K562 (cell line): ENCODE data around the gene MCCD1. TPM values are rescaled to one million over a fixed set of nuclear protein-coding genes. Genes with fewer than 3 reads are reported as not detected.

ENCODE experiments used
- ATAC-seq: fragments of 200-7000 bp; cut with Tn5 transposase; 3 replicates; pipeline ENCODE4 v1.9.1; 2020; ENCODE audit warnings: moderate library complexity
- BruUV-seq: library from RNA; stranded (reverse); fragments of 400-500 nt; replicated peaks from 2 replicates; lab custom pipeline; 2021; lab: Mats Ljungman, UMichigan
- CTCF ChIA-PET: fragments of 300-600 bp; formaldehyde crosslinking; extraction: SDS; loops from one replicate; lab custom pipeline; 2021; ENCODE audit warnings: low intra/inter-chr PET ratio; lab: Yijun Ruan, JAX
- POLR2A ChIA-PET: fragments of 300-600, 350-650 bp; sonication (Branson Sonifier 250); formaldehyde crosslinking; extraction: SDS; loops from one replicate; lab custom pipeline; 2021; ENCODE audit warnings: antibody characterized with exemption, inconsistent platforms; lab: Yijun Ruan, JAX
- DNase-seq, 4 experiments: peaks; one replicate each; pipeline versions ENCODE4 v3.0.0 to v3.0.0-alpha.2; 2011 to 2018; ENCODE audit warnings: low spot score in 3 of 4, mixed read lengths in 3 of 4; ENCODE audit errors: extremely low read depth in 1 of 4
- FAIRE-seq: peaks from 2 replicates; lab custom pipeline; 2011; peaks lifted over from hg19 to GRCh38; lab: Jason Lieb, UNC
- H2AFZ ChIP-seq: 2 replicates; pipeline ENCODE4 v1.6.0; 2011; ENCODE audit warnings: low read depth, low read length, control low read depth, inconsistent platforms
- H3K27ac ChIP-seq: fragments of 200-600 bp; 3 replicates; pipeline ENCODE4 v1.8.0; 2011; ENCODE audit warnings: low read depth, mild to moderate bottlenecking, control low read depth, inconsistent platforms, low read length, moderate library complexity, mixed read lengths; ENCODE audit errors: extremely low read depth
- H3K27me3 ChIP-seq, 2 experiments: fragments of 300-600 bp in 1 of 2; 2 replicates in 1 of 2; 3 replicates in 1 of 2; pipeline versions ENCODE4 v1.6.0 to v1.8.0; 2011; ENCODE audit warnings: inconsistent platforms in 2 of 2, low read length in 2 of 2, mild to moderate bottlenecking in 1 of 2, mixed read lengths in 1 of 2, moderate library complexity in 1 of 2; ENCODE audit not compliant: control insufficient read depth in 2 of 2, insufficient read depth in 2 of 2
- H3K36me3 ChIP-seq: fragments of 300-600 bp; 3 replicates; pipeline ENCODE4 v1.8.0; 2011; ENCODE audit warnings: mild to moderate bottlenecking, low read length, inconsistent platforms; ENCODE audit not compliant: control insufficient read depth, insufficient read depth
- H3K4me1 ChIP-seq, 2 experiments: fragments of 200-600 bp in 1 of 2; replicated peaks in 1 of 2; 2 replicates in 1 of 2; 3 replicates in 1 of 2; pipeline versions ENCODE4 v1.5.1 to v1.8.0; 2011; ENCODE audit warnings: inconsistent platforms in 2 of 2, low read length in 2 of 2, mild to moderate bottlenecking in 1 of 2, mixed read lengths in 1 of 2, moderate library complexity in 1 of 2; ENCODE audit not compliant: control insufficient read depth in 2 of 2, insufficient read depth in 2 of 2
- H3K4me2 ChIP-seq: 2 replicates; pipeline ENCODE4 v1.6.1; 2011; ENCODE audit warnings: low read length, control low read depth, inconsistent platforms, mixed read lengths; ENCODE audit not compliant: insufficient read depth
- H3K4me3 ChIP-seq: fragments of 200-600 bp; sonication (generic), shearing (Covaris generic); 2 replicates; pipeline ENCODE4 v1.5.1; 2016; ENCODE audit warnings: control low read depth, inconsistent platforms
- H3K79me2 ChIP-seq: fragments of 200-600 bp; 3 replicates; pipeline ENCODE4 v1.8.0; 2011; ENCODE audit warnings: low read length, inconsistent platforms; ENCODE audit not compliant: control insufficient read depth, insufficient read depth
- H3K9ac ChIP-seq, 2 experiments: 2 replicates each; pipeline versions ENCODE4 v1.6.0 to v1.6.1; 2011; ENCODE audit warnings: low read depth in 2 of 2, low read length in 2 of 2, control low read depth in 1 of 2, inconsistent platforms in 1 of 2, mild to moderate bottlenecking in 1 of 2, mixed read lengths in 1 of 2; ENCODE audit not compliant: insufficient read depth in 1 of 2
- H3K9me1 ChIP-seq: one replicate; pipeline ENCODE4 v1.6.0; 2011; ENCODE audit warnings: inconsistent platforms, mild to moderate bottlenecking, low read length, moderate library complexity; ENCODE audit not compliant: control insufficient read depth, insufficient read depth
- H3K9me3 ChIP-seq: replicated peaks from 2 replicates; pipeline ENCODE4 v1.5.1; 2011; ENCODE audit warnings: low read depth, low read length, inconsistent platforms; ENCODE audit not compliant: control insufficient read depth, insufficient read depth
- H4K20me1 ChIP-seq: replicated peaks from 2 replicates; pipeline ENCODE4 v1.6.1; 2011; ENCODE audit warnings: low read length, inconsistent platforms, mixed read lengths; ENCODE audit not compliant: control insufficient read depth, insufficient read depth
- DACH1 ChIP-seq: fragments of 450-650 bp; IDR thresholded peaks from 2 replicates; pipeline ENCODE4 v1.6.1; 2018; ENCODE audit not compliant: partially characterized antibody
- E2F8 ChIP-seq: fragments of 450-650 bp; IDR thresholded peaks from 2 replicates; pipeline ENCODE4 v1.7.1; 2018; ENCODE audit warnings: mild to moderate bottlenecking, low read depth; ENCODE audit not compliant: partially characterized antibody
- RBFOX2 ChIP-seq: fragments of 200-400 bp; formaldehyde crosslinking; IDR thresholded peaks from 2 replicates; pipeline ENCODE4 v1.6.1; 2017; ENCODE audit warnings: low read depth, mild to moderate bottlenecking, low read length, moderate library complexity
- RBM39 ChIP-seq: fragments of 200-400 bp; formaldehyde crosslinking; optimal IDR thresholded peaks from 2 replicates; pipeline ENCODE3; 2018; ENCODE audit warnings: low read depth, low read length
- RFX1 ChIP-seq: fragments of 450-650 bp; IDR thresholded peaks from 2 replicates; pipeline ENCODE4 v1.6.1; 2016; ENCODE audit warnings: mild to moderate bottlenecking, moderate library complexity
- TSC22D4 ChIP-seq: fragments of 450-650 bp; IDR thresholded peaks from 2 replicates; pipeline ENCODE4 v1.6.1; 2016; ENCODE audit warnings: missing genetic modification characterization, missing biosample characterization, control low read depth
- ZNF232 ChIP-seq: sonication (generic); formaldehyde crosslinking; IDR thresholded peaks from 2 replicates; pipeline ENCODE4 v1.8.0; 2022; ENCODE audit warnings: mild to moderate bottlenecking, missing genetic modification reagents
- WGBS: fragments of 100-300 bp; shearing (Covaris generic); methylation state at CpG from one replicate; pipeline ENCODE4 v1.1.6; 2016; ENCODE audit warnings: low coverage, mixed read lengths; ENCODE audit not compliant: insufficient coverage; ENCODE audit errors: missing lambda C conversion rate; 5-methylcytosine and 5-hydroxymethylcytosine counted together
- in situ Hi-C: fragments of 300-500 bp; cut with MboI; formaldehyde crosslinking; loops from 4 replicates; pipeline ENCODE4 v1.15.0; 2018; ENCODE audit warnings: inconsistent platforms, mixed read lengths
- intact Hi-C: fragments of 100-400 bp; cut with micrococcal nuclease; formaldehyde crosslinking; loops from 2 replicates; pipeline ENCODE4 v1.14.2; 2022
- polyA plus RNA-seq, 8 experiments: library from polyadenylated mRNA; depleted of rRNA in 4 of 8; stranded (reverse) in 5 of 8; unstranded in 3 of 8; fragments of >200 nt; fragmentation: Nextera tagmentation in 2 of 8; fragmentation: Illumina TruSeq in 1 of 8; extraction: Ambion mirVana in 2 of 8; extraction: Trizol in 1 of 8; gene quantifications; 2 replicates each; pipeline versions ENCODE4 v1.2.1 to v1.2.3, GENCODE V29; 2011 to 2014; ENCODE audit warnings: inconsistent platforms in 1 of 8, missing spikeins in 1 of 8
- total RNA-seq, 7 experiments: library from RNA; depleted of rRNA in 6 of 7; stranded (reverse); fragments of >200 nt in 6 of 7; fragmentation: Illumina TruSeq in 2 of 7; extraction: Trizol in 2 of 7; gene quantifications; 2 replicates each; pipeline versions ENCODE4 v1.2.1 to v1.2.3, GENCODE V29; 2011 to 2021; ENCODE audit warnings: low replicate concordance in 1 of 7

The MCCD1 gene
- total and polyA plus RNA-seq, 9 of the 15 experiments (the other 6 are each of a cell fraction or from before 2014, with no cell fraction given): not detected

- no peak for FAIRE-seq
- no peak overlapping the region; the same call in 1 of the 3 replicates for H3K27ac ChIP-seq
- TF ChIP-seq TSC22D4 (no peak), E2F8 (no peak), RBM39 (no peak), ZNF232 (CRISPR knock-in tag) (no peak), RFX1 (peak; percentile 27; the same call in 1 of the 2 replicates), DACH1 (no peak), RBFOX2 (peak; percentile 32; the same call in 1 of the 2 replicates)
Measured at GRCh38 chr6:31538805-31539400, 10.1 kb downstream of the MCCD1 start.

More at GRCh38 chr6:31538805-31539400, 10.1 kb downstream of the MCCD1 start:
- H3K4me3 ChIP-seq: peak overlapping the region; percentile 76; the same call in 1 of the 2 replicates
- DNase-seq (peak in 1 of 4 experiments; percentile 11), ATAC-seq (no peak)
- in situ Hi-C loops (loop anchor here (25.0 kb wide), 1 partner anchor 1423 kb away; the partner anchor contains the start of genes BRD2 and HLA-DMA), intact Hi-C loops (no loop called here)
- CTCF ChIA-PET: interaction anchor here (0.6 kb wide), 1 partner anchor 346 kb away, joined by 3 read pairs; no protein-coding TSS in a partner anchor
- H3K36me3 ChIP-seq: peaks cover 75% of the 10 kb centered on the region
- no TSS peak for BruUV-seq
- POLR2A ChIA-PET: interaction anchor here (0.6 to 4.8 kb wide), 16 partner anchors 9 to 618 kb away, joined by 3 to 107 read pairs (median 4); partner anchors contain the start of genes MCCD1, MICB and NFKBIL1
- no peaks in the 10 kb centered on the region for H3K9me3 ChIP-seq
- peaks cover 52% of the 10 kb centered on the region for H4K20me1 ChIP-seq
- no peak overlapping the region for H2AFZ ChIP-seq
- H3K4me2 ChIP-seq: peak overlapping the region; percentile 98
- peak overlapping the region in 1 of 2 experiments; percentile 97; a peak in 2 of 4 replicates for H3K9ac ChIP-seq
- H3K79me2 ChIP-seq: peaks cover 95% of the 10 kb centered on the region
- no peaks in the 10 kb centered on the region for H3K27me3 ChIP-seq
- H3K4me1 ChIP-seq: peaks cover 12 to 24% of the 10 kb centered on the region in 2 experiments
- WGBS: 91% methylated on average over 6 of the region's 6 CpGs
- H3K9me1 ChIP-seq: peaks cover 21% of the 10 kb centered on the region
